Measurements from ENCODE around the gene PPP1R2.

The PPP1R2 gene

DNA sequence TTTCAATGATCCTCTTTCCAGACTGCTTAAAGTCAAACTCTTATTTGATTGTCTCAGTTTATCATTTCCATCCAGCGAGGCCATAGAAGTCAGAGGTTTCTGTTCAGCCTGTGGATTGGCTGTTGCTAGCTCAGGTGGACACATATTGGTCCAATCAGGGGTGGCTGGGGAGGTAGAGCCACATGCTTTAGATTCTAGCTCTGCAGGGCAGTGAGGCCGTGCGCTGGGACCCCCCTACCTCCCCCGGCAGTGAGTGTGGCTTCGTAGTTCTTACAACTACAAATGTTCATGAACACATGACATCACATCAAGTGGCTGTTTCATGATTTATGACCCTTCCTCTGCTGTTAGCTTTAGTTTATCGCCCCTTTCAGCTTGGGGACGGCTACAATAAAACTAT lies 22.6 kb upstream of the PPP1R2 start:
- TF ChIP-seq CTCF (conservative IDR thresholded peaks at IDR 0.05) = no peak
- TF ChIP-seq ZFX (IDR thresholded peaks at IDR 0.05) = no peak
- no peak overlapping the region for H3K27ac ChIP-seq

DNA sequence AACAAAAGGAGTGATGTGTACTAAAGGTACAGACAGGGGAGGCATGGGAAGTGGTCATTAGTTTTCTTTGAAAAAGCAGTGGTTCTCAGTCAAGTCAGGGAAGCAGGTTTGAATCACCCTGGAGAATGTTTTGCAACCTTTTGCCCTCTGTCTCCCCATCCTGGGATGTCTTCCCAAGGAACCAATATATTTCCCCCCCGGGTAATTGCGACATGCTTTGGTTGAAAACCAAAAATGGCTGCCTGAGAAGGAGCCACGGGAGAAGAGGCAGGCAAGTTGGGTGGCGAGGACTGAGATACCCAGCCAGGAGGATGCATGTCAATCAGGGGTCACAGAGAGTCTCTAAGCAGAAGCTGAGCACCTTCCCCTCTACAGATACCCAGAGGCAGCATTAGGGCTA lies 20.2 kb upstream of the PPP1R2 start:
- H3K27ac ChIP-seq = no peak overlapping the region
- TF ChIP-seq ZFX (IDR thresholded peaks at IDR 0.05) (no peak), CTCF (conservative IDR thresholded peaks at IDR 0.05) (no peak)

DNA sequence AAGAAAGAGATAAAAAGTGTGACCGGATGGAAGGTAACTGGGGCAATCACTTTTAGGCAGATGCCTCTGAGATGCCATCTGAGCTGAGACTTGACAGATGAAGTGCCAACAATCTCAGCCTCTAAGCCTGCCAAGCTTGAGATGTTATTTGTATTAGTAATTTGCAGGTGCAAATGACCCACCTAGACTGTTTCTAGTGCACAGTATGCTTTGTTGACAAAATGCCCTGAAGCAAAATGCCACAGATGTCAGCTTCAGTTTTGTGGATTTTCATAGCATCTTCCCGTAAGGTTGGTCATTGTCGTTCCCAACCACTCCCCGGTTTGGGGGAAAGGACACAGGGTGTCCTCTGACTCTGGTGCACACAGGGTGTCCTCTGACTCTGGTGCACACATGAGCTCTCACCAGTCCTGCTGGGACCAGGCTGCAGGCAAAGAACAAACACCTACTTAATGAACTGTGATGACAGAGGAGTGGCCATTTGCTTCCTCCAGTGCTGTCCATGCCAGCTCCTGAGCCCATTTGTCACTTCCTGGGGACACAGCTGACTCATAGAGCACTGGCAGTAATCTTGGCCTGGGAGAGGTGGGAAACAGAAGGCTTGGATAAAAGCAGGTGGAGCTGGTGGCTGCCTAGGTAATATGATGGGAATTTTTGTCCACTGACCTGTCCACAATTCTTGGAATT lies 16.7 kb upstream of the PPP1R2 start:
- no peak overlapping the region for H3K27ac ChIP-seq
- TF ChIP-seq CTCF (conservative IDR thresholded peaks at IDR 0.05) (no peak), ZFX (IDR thresholded peaks at IDR 0.05) (no peak)

- TF ChIP-seq CTCF (conservative IDR thresholded peaks at IDR 0.05) = peak; percentile 80
- no peak for TF ChIP-seq ZFX (IDR thresholded peaks at IDR 0.05)
- H3K27ac ChIP-seq = no peak overlapping the region
Observed at GRCh38 chr3:195558602-195559001, 15.5 kb upstream of the PPP1R2 start.

DNA sequence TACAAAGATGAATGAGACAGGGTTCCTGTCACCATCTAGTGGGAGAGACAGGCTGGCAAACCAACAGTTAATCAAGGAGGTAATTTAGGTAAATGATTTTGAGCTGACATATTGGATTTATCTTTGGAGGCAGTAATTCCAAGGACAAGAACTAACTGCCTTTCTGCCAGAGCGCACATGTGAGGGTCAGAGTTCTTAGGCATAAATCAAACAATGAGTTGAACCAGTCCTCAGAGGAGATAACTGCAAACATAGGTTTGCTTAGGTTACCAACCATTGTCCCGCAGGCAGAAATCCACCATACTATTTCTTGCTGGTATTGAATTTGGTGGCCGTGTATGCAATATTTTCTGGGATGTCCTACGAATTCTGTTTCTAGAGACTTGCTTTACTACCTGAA lies 14.2 kb upstream of the PPP1R2 start:
- H3K27ac ChIP-seq = no peak overlapping the region
- TF ChIP-seq ZFX (IDR thresholded peaks at IDR 0.05) = no peak
- no peak for TF ChIP-seq CTCF (conservative IDR thresholded peaks at IDR 0.05)

DNA sequence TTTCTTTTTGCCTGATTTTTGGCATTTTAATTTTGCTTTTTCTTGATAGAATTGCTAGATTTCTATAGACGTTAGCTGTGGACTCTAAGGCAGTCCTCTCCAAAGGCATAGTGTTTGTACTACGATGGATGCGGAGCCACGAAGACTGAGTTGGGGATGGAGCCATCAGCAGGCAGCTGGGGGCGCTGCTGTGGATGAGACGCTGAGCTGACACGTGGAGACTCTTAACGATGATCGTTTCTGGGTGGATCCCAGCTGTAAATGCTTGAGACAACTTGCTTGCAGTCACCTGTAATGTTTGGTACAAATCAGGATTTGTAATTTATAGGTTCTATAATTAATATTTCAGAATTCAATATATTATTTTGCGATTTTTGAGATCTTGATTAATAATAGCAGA lies 13.3 kb upstream of the PPP1R2 start:
- peak; percentile 40 for TF ChIP-seq CTCF (conservative IDR thresholded peaks at IDR 0.05)
- no peak for TF ChIP-seq ZFX (IDR thresholded peaks at IDR 0.05)

DNA sequence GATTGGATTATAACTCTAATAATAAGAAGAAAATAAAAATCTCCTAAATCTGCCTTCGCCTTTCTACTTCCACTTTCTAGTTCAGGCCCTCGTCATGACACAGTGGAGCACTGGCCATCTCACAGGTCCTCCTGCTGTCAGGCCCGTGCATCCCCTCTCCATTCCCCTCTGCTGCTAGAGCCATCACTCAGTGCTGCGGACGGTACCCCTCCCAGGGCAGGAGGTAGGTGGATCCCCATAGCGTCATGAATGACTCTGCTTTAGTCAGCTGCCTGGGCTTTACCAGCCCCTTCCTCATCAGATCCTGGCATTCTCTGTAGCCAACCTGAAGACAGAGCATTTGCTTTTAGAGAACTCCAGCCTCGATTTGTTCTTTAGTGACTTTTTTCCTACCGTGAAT lies 12.0 kb upstream of the PPP1R2 start:
- H3K27ac ChIP-seq = no peak overlapping the region
- TF ChIP-seq ZFX (IDR thresholded peaks at IDR 0.05) (no peak), CTCF (conservative IDR thresholded peaks at IDR 0.05) (no peak)

More for the DNA sequence above, 13.3 kb upstream of the PPP1R2 start:
- H3K27ac ChIP-seq = no peak overlapping the region

All from C4-2B (cell line).